Measurements from ENCODE around the gene MRPL40. TPM values are rescaled to one million over a fixed set of nuclear protein-coding genes. Genes with fewer than 3 reads are reported as not detected.

The MRPL40 gene
- total and polyA plus RNA-seq, 10 of the 15 experiments (the other 5 are each of a cell fraction or from before 2014, with no cell fraction given) = 41.2 to 207 (median 69.1) TPM

DNA sequence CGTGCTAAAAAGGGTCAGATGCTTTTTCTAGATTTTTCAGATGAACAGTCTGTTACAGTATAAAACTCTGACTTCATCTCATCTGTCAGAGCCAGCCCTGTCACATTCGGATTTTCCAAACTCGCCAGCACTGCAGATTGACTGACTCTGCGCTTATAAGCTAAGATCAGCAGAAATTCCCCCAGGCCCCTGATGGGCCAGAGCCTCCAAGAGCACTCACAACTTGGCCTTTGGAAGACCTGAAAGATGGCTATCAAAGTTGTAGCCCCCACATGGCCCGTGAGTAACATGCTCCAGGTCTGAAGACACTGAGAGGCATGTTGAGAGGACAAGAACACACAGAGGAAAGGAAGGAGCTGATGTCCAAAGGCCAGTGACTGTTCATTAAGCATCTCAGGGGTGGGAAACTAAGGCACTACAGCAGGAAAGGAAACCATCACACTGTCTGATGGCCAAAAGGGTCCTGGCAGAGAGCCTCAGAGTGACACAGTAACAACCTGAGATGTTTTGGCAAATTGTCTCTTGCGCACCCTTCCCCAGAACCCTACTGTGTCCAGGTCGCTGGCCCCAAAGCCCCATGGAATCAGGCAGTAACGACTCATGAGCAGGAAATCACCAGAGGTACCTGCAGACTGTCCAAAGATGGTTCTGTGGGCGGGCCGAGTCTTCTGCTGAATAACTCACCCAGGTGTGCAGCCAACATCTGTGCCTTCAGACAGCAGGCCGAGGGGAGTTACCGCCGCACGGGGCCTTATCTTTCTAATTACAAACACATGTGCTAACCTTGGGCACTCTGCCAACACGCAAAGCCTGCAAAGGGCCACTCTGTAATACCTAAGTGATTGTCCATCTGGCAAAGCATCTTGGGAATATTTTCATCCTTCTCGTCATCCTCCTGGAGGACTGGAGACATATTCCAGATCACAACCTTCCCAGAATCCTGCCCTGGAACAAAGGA is 24.4 kb upstream of the MRPL40 start:
- RAD21 ChIA-PET (ENCODE audit: unreplicated experiment) = no interaction called here
- CTCF ChIA-PET = interaction anchor here (1.1 kb wide), 1 partner anchor 16 kb away, joined by 4 read pairs; no protein-coding TSS in a partner anchor
- 96% methylated on average over 16 of the region's 16 CpGs for WGBS (ENCODE audit: insufficient coverage, insufficient replicate concordance, low lambda C conversion rate, missing lambda C conversion rate)
- Histone ChIP-seq H3K4me2 (ENCODE audit: control insufficient read depth, insufficient read depth) (no peak overlapping the region), H3K79me2 (ENCODE audit: control insufficient read depth, insufficient read depth, low read length) (peaks cover 11% of the 10 kb centered on the region), H3K36me3 (ENCODE audit: control insufficient read depth in 2 of 2, insufficient read depth in 2 of 2, low read length in 1 of 2) (peaks cover 19 to 34% of the 10 kb centered on the region in 2 experiments; a peak in 3 of 4 replicates), H3K27me3 (replicated peaks in 1 of 2; ENCODE audit: control insufficient read depth in 2 of 2, insufficient read depth in 2 of 2, low read length in 1 of 2) (no peaks in the 10 kb centered on the region), H3K27ac (ENCODE audit: control insufficient read depth, insufficient read depth) (no peak overlapping the region), H3K4me3 (no peak overlapping the region), H4K20me1 (ENCODE audit: control insufficient read depth, insufficient read depth) (no peaks in the 10 kb centered on the region), H3K4me1 (ENCODE audit: control insufficient read depth, insufficient read depth, low read length) (no peaks in the 10 kb centered on the region; the same call in 1 of the 2 replicates), H2AFZ (ENCODE audit: control insufficient read depth, low read depth, low read length) (no peak overlapping the region), H3K9ac (ENCODE audit: control insufficient read depth, insufficient read depth, low read length) (no peak overlapping the region), H3K9me3 (replicated peaks; ENCODE audit: control insufficient read depth, insufficient read depth, low read length) (no peaks in the 10 kb centered on the region)
- in situ Hi-C loops (cut with MboI) (no loop called here), intact Hi-C loops (cut with micrococcal nuclease; ENCODE audit: unreplicated experiment) (no loop called here)
- no peak for ATAC-seq
- SMC1A ChIA-PET (ENCODE audit: uncharacterized antibody, unreplicated experiment) = interaction anchor here (0.6 kb wide), 1 partner anchor 8 kb away, joined by 3 read pairs; no protein-coding TSS in a partner anchor
- BruUV-seq (replicated peaks) = no TSS peak
- TF ChIP-seq GABPA (IDR thresholded peaks at IDR 0.05; ENCODE audit: low read depth) = no peak
- POLR2A ChIA-PET = no interaction called here
- no peak for FAIRE-seq
- DNase-seq (ENCODE audit: low read depth, low spot score) = no peak

DNA sequence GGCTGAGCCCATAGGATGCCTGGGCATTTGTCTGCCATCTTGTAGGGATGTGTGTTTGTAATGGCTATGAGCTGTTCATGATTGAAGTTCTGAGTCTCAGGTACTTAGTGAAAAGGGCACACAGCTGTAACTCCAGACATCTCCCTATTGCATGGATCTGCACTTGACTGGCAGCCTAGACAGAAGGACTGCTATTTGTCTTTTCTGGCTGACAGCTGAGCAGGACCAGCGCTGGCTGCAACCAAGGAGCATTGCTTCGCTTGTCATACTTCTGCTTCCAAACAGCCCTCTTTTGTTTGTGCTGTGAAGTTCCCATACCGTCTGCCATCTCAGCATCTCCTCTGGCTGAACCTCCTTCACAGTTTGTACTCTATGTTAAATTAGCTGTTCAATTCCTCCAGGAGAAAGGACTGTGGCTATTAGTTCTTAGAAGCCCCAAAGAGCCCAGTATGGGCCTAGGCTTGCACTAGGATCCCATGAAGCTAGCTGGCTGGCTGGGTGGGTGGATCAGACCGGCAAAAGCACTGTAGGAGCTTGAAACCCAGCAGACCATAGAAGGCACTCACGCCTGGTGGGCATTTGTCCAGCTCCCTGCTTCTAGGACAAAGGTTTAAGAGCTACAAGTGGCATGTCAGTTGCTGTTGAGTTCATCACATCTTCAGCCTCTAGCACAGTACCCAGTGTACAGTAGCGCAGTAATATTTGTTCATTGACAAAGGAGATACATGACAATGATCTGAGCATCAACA is 21.2 kb upstream of the MRPL40 start:
- Histone ChIP-seq H3K27me3 (replicated peaks in 1 of 2; ENCODE audit: control insufficient read depth in 2 of 2, insufficient read depth in 2 of 2, low read length in 1 of 2) (no peaks in the 10 kb centered on the region), H3K4me3 (no peak overlapping the region), H3K79me2 (ENCODE audit: control insufficient read depth, insufficient read depth, low read length) (peaks cover 26% of the 10 kb centered on the region), H3K4me2 (ENCODE audit: control insufficient read depth, insufficient read depth) (no peak overlapping the region), H3K9ac (ENCODE audit: control insufficient read depth, insufficient read depth, low read length) (no peak overlapping the region), H3K9me3 (replicated peaks; ENCODE audit: control insufficient read depth, insufficient read depth, low read length) (no peaks in the 10 kb centered on the region), H3K27ac (ENCODE audit: control insufficient read depth, insufficient read depth) (no peak overlapping the region), H3K36me3 (ENCODE audit: control insufficient read depth in 2 of 2, insufficient read depth in 2 of 2, low read length in 1 of 2) (peaks cover 16 to 28% of the 10 kb centered on the region in 2 experiments; a peak in 3 of 4 replicates), H4K20me1 (ENCODE audit: control insufficient read depth, insufficient read depth) (no peaks in the 10 kb centered on the region), H2AFZ (ENCODE audit: control insufficient read depth, low read depth, low read length) (no peak overlapping the region), H3K4me1 (ENCODE audit: control insufficient read depth, insufficient read depth, low read length) (no peaks in the 10 kb centered on the region; the same call in 1 of the 2 replicates)
- ATAC-seq (no peak), DNase-seq (ENCODE audit: low read depth, low spot score) (no peak), FAIRE-seq (no peak)
- RAD21 ChIA-PET (ENCODE audit: unreplicated experiment) = no interaction called here
- CTCF ChIA-PET = no interaction called here
- SMC1A ChIA-PET (ENCODE audit: uncharacterized antibody, unreplicated experiment) = no interaction called here
- in situ Hi-C loops (cut with MboI) = no loop called here
- no TSS peak for BruUV-seq (replicated peaks)
- POLR2A ChIA-PET = no interaction called here
- intact Hi-C loops (cut with micrococcal nuclease; ENCODE audit: unreplicated experiment) = no loop called here
- WGBS (ENCODE audit: insufficient coverage, insufficient replicate concordance, low lambda C conversion rate, missing lambda C conversion rate) = 95% methylated on average over 6 of the region's 6 CpGs
- TF ChIP-seq RAD51 (IDR thresholded peaks at IDR 0.05) (no peak), BMI1 (IDR thresholded peaks at IDR 0.05; ENCODE audit: borderline replicate concordance) (no peak), RUNX3 (IDR thresholded peaks at IDR 0.05; ENCODE audit: low read length) (no peak), ZBED1 (IDR thresholded peaks at IDR 0.05; ENCODE audit: borderline replicate concordance) (no peak), PAX5 (IDR thresholded peaks at IDR 0.05; ENCODE audit: borderline replicate concordance, low read depth, low read length) (no peak), POLR2AphosphoS5 (IDR thresholded peaks at IDR 0.05; ENCODE audit: low read length) (no peak), POU2F2 (IDR thresholded peaks at IDR 0.05; ENCODE audit: borderline replicate concordance, low read depth, low read length) (no peak), KAT2A (conservative IDR thresholded peaks at IDR 0.05; ENCODE audit: control insufficient read depth, low read depth, low read length) (no peak), HDGF (IDR thresholded peaks at IDR 0.05) (no peak), ASH2L (IDR thresholded peaks at IDR 0.05; ENCODE audit: borderline replicate concordance, low read depth) (no peak), ZNF622 (IDR thresholded peaks at IDR 0.05) (no peak)
- TF ChIP-seq, protein P1, sequence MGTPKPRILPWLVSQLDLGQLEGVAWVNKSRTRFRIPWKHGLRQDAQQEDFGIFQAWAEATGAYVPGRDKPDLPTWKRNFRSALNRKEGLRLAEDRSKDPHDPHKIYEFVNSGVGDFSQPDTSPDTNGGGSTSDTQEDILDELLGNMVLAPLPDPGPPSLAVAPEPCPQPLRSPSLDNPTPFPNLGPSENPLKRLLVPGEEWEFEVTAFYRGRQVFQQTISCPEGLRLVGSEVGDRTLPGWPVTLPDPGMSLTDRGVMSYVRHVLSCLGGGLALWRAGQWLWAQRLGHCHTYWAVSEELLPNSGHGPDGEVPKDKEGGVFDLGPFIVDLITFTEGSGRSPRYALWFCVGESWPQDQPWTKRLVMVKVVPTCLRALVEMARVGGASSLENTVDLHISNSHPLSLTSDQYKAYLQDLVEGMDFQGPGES (IDR thresholded peaks at IDR 0.05) = no peak
- TF ChIP-seq, protein P2, sequence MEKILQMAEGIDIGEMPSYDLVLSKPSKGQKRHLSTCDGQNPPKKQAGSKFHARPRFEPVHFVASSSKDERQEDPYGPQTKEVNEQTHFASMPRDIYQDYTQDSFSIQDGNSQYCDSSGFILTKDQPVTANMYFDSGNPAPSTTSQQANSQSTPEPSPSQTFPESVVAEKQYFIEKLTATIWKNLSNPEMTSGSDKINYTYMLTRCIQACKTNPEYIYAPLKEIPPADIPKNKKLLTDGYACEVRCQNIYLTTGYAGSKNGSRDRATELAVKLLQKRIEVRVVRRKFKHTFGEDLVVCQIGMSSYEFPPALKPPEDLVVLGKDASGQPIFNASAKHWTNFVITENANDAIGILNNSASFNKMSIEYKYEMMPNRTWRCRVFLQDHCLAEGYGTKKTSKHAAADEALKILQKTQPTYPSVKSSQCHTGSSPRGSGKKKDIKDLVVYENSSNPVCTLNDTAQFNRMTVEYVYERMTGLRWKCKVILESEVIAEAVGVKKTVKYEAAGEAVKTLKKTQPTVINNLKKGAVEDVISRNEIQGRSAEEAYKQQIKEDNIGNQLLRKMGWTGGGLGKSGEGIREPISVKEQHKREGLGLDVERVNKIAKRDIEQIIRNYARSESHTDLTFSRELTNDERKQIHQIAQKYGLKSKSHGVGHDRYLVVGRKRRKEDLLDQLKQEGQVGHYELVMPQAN (conservative IDR thresholded peaks at IDR 0.05) = no peak
